ENCODE results near the gene SH3GL2. TPM values are rescaled to one million over a fixed set of nuclear protein-coding genes. Genes with fewer than 3 reads are reported as not detected.

SH3GL2 gene
- total and polyA plus RNA-seq, 9 of the 15 experiments (the other 6 are each of a cell fraction or from before 2014, with no cell fraction given): not detected

DNA sequence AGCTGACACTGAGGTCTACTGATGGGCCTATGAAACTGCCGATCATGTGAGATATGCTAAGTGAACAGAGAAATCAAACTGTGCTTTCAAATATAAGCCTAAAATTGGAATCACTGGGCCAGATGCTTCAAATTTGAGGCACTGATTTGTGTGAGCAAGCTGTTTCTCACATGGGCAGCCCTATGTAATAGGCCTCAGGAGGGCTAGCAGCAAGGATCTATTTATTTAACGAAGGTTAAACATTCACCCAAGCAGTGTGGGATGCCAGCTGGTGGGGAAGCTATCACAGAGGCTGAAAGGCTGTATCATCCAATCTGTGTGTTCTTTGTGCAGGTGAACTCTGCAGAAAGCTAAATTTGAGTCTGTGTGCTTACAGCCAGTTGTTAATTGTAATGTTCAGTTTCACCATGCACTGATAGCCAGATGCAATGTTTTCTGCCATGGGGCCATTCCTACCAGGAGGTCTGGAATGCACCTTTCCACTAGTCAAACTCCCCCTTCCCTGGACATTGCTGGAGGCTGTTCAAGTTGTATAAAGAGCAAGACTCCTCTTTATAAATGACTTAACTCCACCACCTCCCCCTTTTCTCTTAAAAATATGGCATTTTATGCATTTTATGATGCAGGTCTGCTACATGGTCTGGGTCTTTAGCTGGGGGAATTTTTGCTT is 228.9 kb downstream of the SH3GL2 start:
- H4K20me1 ChIP-seq (replicated peaks; ENCODE audit: control insufficient read depth, insufficient read depth, low read length): no peaks in the 10 kb centered on the region
- no peak overlapping the region for H3K27ac ChIP-seq (ENCODE audit: extremely low read depth, low read depth, low read length)
- DNase-seq (ENCODE audit: extremely low read depth in 1 of 4, low spot score in 3 of 4): no peak
- no peaks in the 10 kb centered on the region for H3K79me2 ChIP-seq (ENCODE audit: control insufficient read depth, insufficient read depth, low read length)
- H3K9me3 ChIP-seq (replicated peaks; ENCODE audit: control insufficient read depth, insufficient read depth, low read depth, low read length): no peaks in the 10 kb centered on the region
- no peak for ATAC-seq
- CTCF ChIA-PET (ENCODE audit: low intra/inter-chr PET ratio): no interaction called here
- no peak overlapping the region for H2AFZ ChIP-seq (ENCODE audit: low read depth, low read length)
- TF ChIP-seq MAFF (IDR thresholded peaks at IDR 0.05; ENCODE audit: low read length) (no peak), NKRF (IDR thresholded peaks at IDR 0.05; ENCODE audit: borderline replicate concordance) (no peak), IRF2 (CRISPR knock-in tag; IDR thresholded peaks at IDR 0.05) (no peak), ZKSCAN3 (CRISPR knock-in tag; IDR thresholded peaks at IDR 0.05) (no peak), ATF7 (IDR thresholded peaks at IDR 0.05) (no peak), HMGXB4 (CRISPR knock-in tag; IDR thresholded peaks at IDR 0.05) (no peak), ARID2 (IDR thresholded peaks at IDR 0.05) (no peak), PRMT5 (CRISPR knock-in tag; IDR thresholded peaks at IDR 0.05) (no peak), ZNF589 (CRISPR knock-in tag; IDR thresholded peaks at IDR 0.05; ENCODE audit: low read depth) (no peak), SFPQ (IDR thresholded peaks at IDR 0.05; ENCODE audit: low read depth, low read length) (no peak), HNRNPL (IDR thresholded peaks at IDR 0.05; ENCODE audit: low read depth, low read length) (no peak), PURB (CRISPR knock-in tag; IDR thresholded peaks at IDR 0.05; ENCODE audit: low read depth) (no peak)
- TF ChIP-seq, protein P1, sequence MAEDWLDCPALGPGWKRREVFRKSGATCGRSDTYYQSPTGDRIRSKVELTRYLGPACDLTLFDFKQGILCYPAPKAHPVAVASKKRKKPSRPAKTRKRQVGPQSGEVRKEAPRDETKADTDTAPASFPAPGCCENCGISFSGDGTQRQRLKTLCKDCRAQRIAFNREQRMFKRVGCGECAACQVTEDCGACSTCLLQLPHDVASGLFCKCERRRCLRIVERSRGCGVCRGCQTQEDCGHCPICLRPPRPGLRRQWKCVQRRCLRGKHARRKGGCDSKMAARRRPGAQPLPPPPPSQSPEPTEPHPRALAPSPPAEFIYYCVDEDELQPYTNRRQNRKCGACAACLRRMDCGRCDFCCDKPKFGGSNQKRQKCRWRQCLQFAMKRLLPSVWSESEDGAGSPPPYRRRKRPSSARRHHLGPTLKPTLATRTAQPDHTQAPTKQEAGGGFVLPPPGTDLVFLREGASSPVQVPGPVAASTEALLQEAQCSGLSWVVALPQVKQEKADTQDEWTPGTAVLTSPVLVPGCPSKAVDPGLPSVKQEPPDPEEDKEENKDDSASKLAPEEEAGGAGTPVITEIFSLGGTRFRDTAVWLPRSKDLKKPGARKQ (CRISPR knock-in tag; IDR thresholded peaks at IDR 0.05): no peak
- 0% methylated on average over 2 of the region's 2 CpGs for WGBS (ENCODE audit: insufficient coverage, low coverage, missing lambda C conversion rate)
- POLR2A ChIA-PET: no interaction called here
- intact Hi-C loops (cut with micrococcal nuclease): loop anchor here (10.0 kb wide), 1 partner anchor 273 kb away; no protein-coding TSS in a partner anchor
- no peak overlapping the region for H3K4me3 ChIP-seq
- H3K27me3 ChIP-seq (ENCODE audit: control insufficient read depth in 2 of 2, insufficient read depth in 2 of 2, low read length in 2 of 2): no peaks in the 10 kb centered on the region
- no peak for FAIRE-seq
- no peak overlapping the region for H3K4me2 ChIP-seq (ENCODE audit: insufficient read depth, low read length)
- H3K9me1 ChIP-seq (ENCODE audit: control insufficient read depth, insufficient read depth, low read length): no peaks in the 10 kb centered on the region
- BruUV-seq (replicated peaks): no TSS peak
- H3K4me1 ChIP-seq (replicated peaks in 1 of 2; ENCODE audit: control insufficient read depth in 2 of 2, insufficient read depth in 2 of 2, low read length in 2 of 2): no peaks in the 10 kb centered on the region
- in situ Hi-C loops (cut with MboI): loop anchor here (10.0 kb wide), 1 partner anchor 1217 kb away; no protein-coding TSS in a partner anchor
- no peaks in the 10 kb centered on the region for H3K36me3 ChIP-seq (ENCODE audit: control insufficient read depth, insufficient read depth, low read length)
- H3K9ac ChIP-seq (ENCODE audit: insufficient read depth in 1 of 2, low read depth in 2 of 2, low read length in 2 of 2): no peak overlapping the region
